GM23248 (cell line): Measurements from ENCODE around the gene FOSL2. TPM values are rescaled to one million over a fixed set of nuclear protein-coding genes. Genes with fewer than 3 reads are reported as not detected.
A peak's percentile ranks its signal among the peaks of the same experiment; 100 is the strongest.

Source experiments
- DNase-seq: peaks from one replicate; pipeline ENCODE4 v3.0.0-alpha.2; 2015
- H2AFZ ChIP-seq: fragments of 200-600 bp; sonication (generic); 2 replicates; pipeline ENCODE4 v1.6.1; 2016; ENCODE audit warnings: antibody characterized with exemption
- H3F3A ChIP-seq: fragments of 200-600 bp; sonication (generic); 2 replicates; pipeline ENCODE4 v1.6.1; 2016; ENCODE audit warnings: mild to moderate bottlenecking, antibody characterized with exemption, mixed run types; ENCODE audit not compliant: insufficient read depth
- H3K27ac ChIP-seq: fragments of 200-600 bp; sonication (generic); 2 replicates; pipeline ENCODE4 v1.5.1; 2016; ENCODE audit warnings: mild to moderate bottlenecking
- H3K27me3 ChIP-seq: fragments of 200-600 bp; sonication (generic); replicated peaks from 2 replicates; pipeline ENCODE4 v1.6.1; 2016; ENCODE audit warnings: mild to moderate bottlenecking; ENCODE audit not compliant: insufficient read depth
- H3K36me3 ChIP-seq: fragments of 200-600 bp; sonication (generic); 2 replicates; pipeline ENCODE4 v1.6.1; 2016; ENCODE audit warnings: low read depth, mild to moderate bottlenecking
- H3K4me1 ChIP-seq: fragments of 200-600 bp; sonication (generic); 2 replicates; pipeline ENCODE4 v1.6.1; 2016; ENCODE audit warnings: mild to moderate bottlenecking; ENCODE audit not compliant: insufficient read depth
- H3K4me2 ChIP-seq: fragments of 200-600 bp; sonication (generic); one replicate; pipeline ENCODE4 v1.6.1; 2016; ENCODE audit warnings: mild to moderate bottlenecking; ENCODE audit not compliant: unreplicated experiment
- H3K4me3 ChIP-seq: fragments of 200-600 bp; sonication (generic); 2 replicates; pipeline ENCODE4 v1.5.1; 2016; ENCODE audit warnings: mild to moderate bottlenecking
- H3K79me2 ChIP-seq: fragments of 200-600 bp; sonication (generic); 2 replicates; pipeline ENCODE4 v1.6.1; 2016; ENCODE audit warnings: mild to moderate bottlenecking; ENCODE audit not compliant: insufficient read depth
- H3K9ac ChIP-seq: fragments of 200-600 bp; sonication (generic); 2 replicates; pipeline ENCODE4 v1.6.1; 2016; ENCODE audit warnings: mild to moderate bottlenecking
- H3K9me2 ChIP-seq: fragments of 200-600 bp; sonication (generic); 2 replicates; pipeline ENCODE4 v1.6.1; 2016; ENCODE audit warnings: mixed run types, mild to moderate bottlenecking, moderate library complexity; ENCODE audit not compliant: insufficient read depth
- H3K9me3 ChIP-seq: fragments of 200-600 bp; sonication (generic); one replicate; pipeline ENCODE4 v1.6.1; 2017; ENCODE audit warnings: low read depth
- H4K20me1 ChIP-seq: fragments of 200-600 bp; sonication (generic); 2 replicates; pipeline ENCODE4 v1.6.0; 2016; ENCODE audit not compliant: insufficient read depth
- EZH2 ChIP-seq: fragments of 200-600 bp; sonication (generic); IDR thresholded peaks from 2 replicates; pipeline ENCODE4 v1.6.1; 2018; ENCODE audit warnings: antibody characterized with exemption, mild to moderate bottlenecking; ENCODE audit not compliant: insufficient read depth, poor library complexity, severe bottlenecking
- EZH2phosphoT487 ChIP-seq: fragments of 200-600 bp; sonication (generic); IDR thresholded peaks from 2 replicates; pipeline ENCODE4 v1.6.1; 2018; ENCODE audit warnings: antibody characterized with exemption, moderate library complexity, mild to moderate bottlenecking, low read depth; ENCODE audit not compliant: insufficient read depth
- WGBS, 2 experiments: methylation state at CpG; one replicate each; pipeline ENCODE4 v1.1.6; 2015 to 2017; ENCODE audit warnings: low lambda C conversion rate in 2 of 2, low coverage in 1 of 2; ENCODE audit errors: missing lambda C conversion rate in 2 of 2; 5-methylcytosine and 5-hydroxymethylcytosine counted together
- in situ Hi-C: fragments of 300-500 bp; cut with MboI; formaldehyde crosslinking; loops from 2 replicates; pipeline ENCODE4 v1.15.0; 2020
- polyA plus RNA-seq: library from polyadenylated mRNA; unstranded; fragments of >200 nt; fragmentation: Nextera tagmentation; extraction: Ambion mirVana; gene quantifications from 2 replicates; pipeline ENCODE4 v1.2.1, GENCODE V29; 2016
- total RNA-seq: library from RNA; depleted of rRNA; stranded (reverse); fragments of >200 nt; shearing (Covaris generic); gene quantifications from 2 replicates; pipeline ENCODE4 v1.2.3, GENCODE V29; 2014

FOSL2 gene
- total and polyA plus RNA-seq, 2 experiments from 2014 or later, result 42.4 to 78.0 TPM

DNA sequence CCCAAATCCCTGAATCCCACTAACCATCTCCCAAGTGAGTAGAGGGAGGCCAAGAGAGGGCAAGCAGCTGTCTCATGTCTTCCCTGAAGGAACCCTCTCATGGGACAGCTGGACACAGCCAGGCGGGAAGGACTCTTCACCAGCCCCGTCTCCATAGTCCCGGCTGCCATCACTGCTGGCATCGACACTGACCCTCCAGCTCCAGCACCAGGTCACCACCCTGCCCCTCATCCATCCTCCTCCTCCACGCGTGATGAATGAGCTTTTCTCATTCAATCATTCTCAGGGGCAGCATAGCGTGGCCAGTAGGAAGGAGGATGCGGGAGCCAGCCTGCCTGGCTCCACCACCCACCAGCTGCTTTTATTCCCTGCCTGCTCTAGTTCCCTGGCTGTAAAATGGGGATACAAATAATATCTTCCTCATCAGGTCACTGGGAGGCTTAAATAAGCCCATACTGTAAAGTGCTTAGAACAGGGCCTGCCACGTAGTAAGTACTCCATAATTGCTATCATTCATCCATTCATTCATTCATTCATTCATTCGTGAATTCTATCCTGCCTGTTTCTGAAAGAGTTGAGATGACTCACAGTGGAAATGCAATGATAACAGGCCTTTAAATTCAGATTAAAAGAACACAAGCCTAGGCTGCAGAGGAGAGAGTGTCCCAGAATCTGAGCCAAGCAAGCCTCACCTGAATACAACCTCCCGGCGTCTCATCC, 30.5 kb upstream of the FOSL2 start:
- H3K4me2 ChIP-seq, result no peak overlapping the region
- DNase-seq, result no peak
- no peaks in the 10 kb centered on the region for H4K20me1 ChIP-seq
- H3K4me3 ChIP-seq, result no peak overlapping the region
- 87 to 88% methylated on average over 12 of the region's 12 CpGs for WGBS, 2 experiments
- no peak overlapping the region for H3K27ac ChIP-seq
- no peak overlapping the region for H2AFZ ChIP-seq
- no peaks in the 10 kb centered on the region for H3K27me3 ChIP-seq
- no peaks in the 10 kb centered on the region for H3F3A ChIP-seq
- no peaks in the 10 kb centered on the region for H3K4me1 ChIP-seq
- no peaks in the 10 kb centered on the region for H3K9me3 ChIP-seq
- H3K9ac ChIP-seq, result no peak overlapping the region
- H3K9me2 ChIP-seq, result no peaks in the 10 kb centered on the region
- H3K79me2 ChIP-seq, result no peaks in the 10 kb centered on the region
- TF ChIP-seq EZH2phosphoT487, result no peak
- TF ChIP-seq EZH2, result no peak
- in situ Hi-C loops, result no loop called here
- H3K36me3 ChIP-seq, result no peaks in the 10 kb centered on the region

DNA sequence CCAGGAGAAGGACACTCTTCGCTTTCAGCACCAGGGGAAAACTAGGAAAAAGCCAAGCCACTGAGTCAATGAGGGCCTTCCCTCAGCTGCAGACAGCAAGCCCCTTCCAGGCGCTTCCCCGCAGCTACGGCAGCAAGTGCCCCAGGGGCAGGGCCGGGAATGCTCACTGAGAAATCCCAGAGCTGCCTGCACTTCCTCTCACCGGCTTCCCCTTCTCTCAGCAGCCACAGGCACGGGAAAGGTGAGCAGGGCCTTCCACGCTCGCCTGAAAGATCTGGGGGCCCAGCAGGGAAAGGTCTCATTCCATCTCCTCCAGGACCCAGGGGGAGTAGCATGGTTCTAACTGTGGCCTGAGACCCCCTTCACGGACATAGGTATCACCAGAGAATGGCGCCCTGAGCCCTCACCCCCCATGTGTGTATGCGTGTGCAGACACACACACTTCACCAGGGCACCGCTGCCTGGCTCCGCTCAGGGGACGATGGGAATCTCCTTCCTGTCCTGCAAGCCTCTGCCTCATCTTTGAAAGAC, 29.6 kb upstream of the FOSL2 start:
- no peaks in the 10 kb centered on the region for H4K20me1 ChIP-seq
- 94 to 97% methylated on average over 15 of the region's 15 CpGs for WGBS, 2 experiments
- H3K27me3 ChIP-seq, result no peaks in the 10 kb centered on the region
- no peaks in the 10 kb centered on the region for H3K4me1 ChIP-seq
- H3F3A ChIP-seq, result no peaks in the 10 kb centered on the region
- no peak overlapping the region for H3K4me2 ChIP-seq
- no peak overlapping the region for H2AFZ ChIP-seq
- H3K9me3 ChIP-seq, result no peaks in the 10 kb centered on the region
- TF ChIP-seq EZH2, result no peak
- H3K36me3 ChIP-seq, result no peaks in the 10 kb centered on the region
- H3K9ac ChIP-seq, result no peak overlapping the region
- no peak overlapping the region for H3K4me3 ChIP-seq
- DNase-seq, result no peak
- in situ Hi-C loops, result no loop called here
- no peak overlapping the region for H3K27ac ChIP-seq
- H3K9me2 ChIP-seq, result no peaks in the 10 kb centered on the region
- H3K79me2 ChIP-seq, result no peaks in the 10 kb centered on the region

DNA sequence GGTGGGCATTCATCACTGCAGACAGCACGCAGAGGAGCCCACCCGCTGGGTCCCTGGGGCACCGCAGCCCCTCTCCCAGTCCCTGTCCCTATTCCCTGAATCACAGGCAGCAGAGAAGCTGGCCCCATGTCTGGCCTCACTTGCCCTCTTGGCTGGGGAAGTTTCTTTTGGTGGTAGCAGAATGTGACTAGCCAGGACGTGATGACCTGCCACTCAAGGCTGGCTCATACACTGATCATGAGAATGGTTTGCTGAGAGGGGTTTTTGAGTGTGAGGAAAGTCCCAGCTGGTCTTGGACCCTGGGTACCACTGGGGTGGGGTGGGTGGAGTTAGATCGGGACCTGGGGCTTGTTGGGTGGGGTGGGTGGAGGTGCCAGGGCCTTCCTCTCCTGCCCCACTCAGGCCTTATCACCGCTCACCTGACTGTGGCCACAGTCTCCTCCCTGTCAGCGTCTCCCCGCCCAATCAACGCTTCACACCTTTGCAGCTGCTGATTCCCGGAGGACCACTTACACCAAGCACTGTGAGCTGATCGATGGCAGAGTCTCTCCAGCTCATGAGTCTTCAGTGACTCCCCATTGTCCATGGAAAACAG, 28.9 kb upstream of the FOSL2 start:
- H3K27ac ChIP-seq, result no peak overlapping the region
- H3K27me3 ChIP-seq, result no peaks in the 10 kb centered on the region
- DNase-seq, result no peak
- H3K79me2 ChIP-seq, result no peaks in the 10 kb centered on the region
- H2AFZ ChIP-seq, result no peak overlapping the region
- TF ChIP-seq EZH2phosphoT487, result no peak
- TF ChIP-seq EZH2, result no peak
- no peaks in the 10 kb centered on the region for H3K9me2 ChIP-seq
- WGBS, 2 experiments, result 87 to 92% methylated on average over 9 to 11 of the region's 11 CpGs
- no peaks in the 10 kb centered on the region for H3F3A ChIP-seq
- H3K4me1 ChIP-seq, result no peaks in the 10 kb centered on the region
- H4K20me1 ChIP-seq, result no peaks in the 10 kb centered on the region
- H3K36me3 ChIP-seq, result no peaks in the 10 kb centered on the region
- H3K9ac ChIP-seq, result no peak overlapping the region
- H3K9me3 ChIP-seq, result no peaks in the 10 kb centered on the region
- H3K4me2 ChIP-seq, result no peak overlapping the region
- H3K4me3 ChIP-seq, result no peak overlapping the region
- in situ Hi-C loops, result no loop called here

DNA sequence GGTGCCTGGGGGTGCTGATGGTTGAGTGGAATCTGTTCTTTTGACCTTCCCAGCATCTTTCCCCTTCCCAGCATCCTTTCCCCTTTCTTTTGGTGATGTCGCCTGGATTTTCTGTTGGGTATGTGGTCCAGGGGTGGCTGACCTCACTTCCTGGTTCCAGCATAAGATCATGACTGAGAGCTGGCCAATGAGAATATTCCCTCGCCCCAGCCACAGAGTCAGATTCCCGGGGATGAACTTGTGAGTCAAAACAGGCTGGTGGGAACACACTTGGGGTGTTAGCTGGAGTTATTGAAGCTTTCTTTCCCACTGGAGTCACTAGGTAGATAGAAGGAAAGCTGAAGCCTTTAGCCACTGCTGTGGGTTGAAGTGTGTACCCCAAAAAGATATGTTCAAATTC, 28.0 kb upstream of the FOSL2 start:
- no peaks in the 10 kb centered on the region for H3K79me2 ChIP-seq
- no peaks in the 10 kb centered on the region for H3K9me2 ChIP-seq
- no peaks in the 10 kb centered on the region for H3K27me3 ChIP-seq
- in situ Hi-C loops, result no loop called here
- 75 to 80% methylated on average over 3 of the region's 3 CpGs for WGBS, 2 experiments
- H3K9me3 ChIP-seq, result no peaks in the 10 kb centered on the region
- H2AFZ ChIP-seq, result 0 out of 2 replicates have a peak overlapping the region, but pooled peaks have one; percentile 48
- TF ChIP-seq EZH2 (no peak), EZH2phosphoT487 (no peak)
- H4K20me1 ChIP-seq, result no peaks in the 10 kb centered on the region
- H3K4me2 ChIP-seq, result no peak overlapping the region
- no peaks in the 10 kb centered on the region for H3K4me1 ChIP-seq
- H3K4me3 ChIP-seq, result no peak overlapping the region
- H3K27ac ChIP-seq, result no peak overlapping the region
- peak; percentile 42 for DNase-seq
- no peaks in the 10 kb centered on the region for H3F3A ChIP-seq
- no peak overlapping the region for H3K9ac ChIP-seq
- no peaks in the 10 kb centered on the region for H3K36me3 ChIP-seq
